Measurements from ENCODE around the gene ITPRIP.

ITPRIP gene

DNA sequence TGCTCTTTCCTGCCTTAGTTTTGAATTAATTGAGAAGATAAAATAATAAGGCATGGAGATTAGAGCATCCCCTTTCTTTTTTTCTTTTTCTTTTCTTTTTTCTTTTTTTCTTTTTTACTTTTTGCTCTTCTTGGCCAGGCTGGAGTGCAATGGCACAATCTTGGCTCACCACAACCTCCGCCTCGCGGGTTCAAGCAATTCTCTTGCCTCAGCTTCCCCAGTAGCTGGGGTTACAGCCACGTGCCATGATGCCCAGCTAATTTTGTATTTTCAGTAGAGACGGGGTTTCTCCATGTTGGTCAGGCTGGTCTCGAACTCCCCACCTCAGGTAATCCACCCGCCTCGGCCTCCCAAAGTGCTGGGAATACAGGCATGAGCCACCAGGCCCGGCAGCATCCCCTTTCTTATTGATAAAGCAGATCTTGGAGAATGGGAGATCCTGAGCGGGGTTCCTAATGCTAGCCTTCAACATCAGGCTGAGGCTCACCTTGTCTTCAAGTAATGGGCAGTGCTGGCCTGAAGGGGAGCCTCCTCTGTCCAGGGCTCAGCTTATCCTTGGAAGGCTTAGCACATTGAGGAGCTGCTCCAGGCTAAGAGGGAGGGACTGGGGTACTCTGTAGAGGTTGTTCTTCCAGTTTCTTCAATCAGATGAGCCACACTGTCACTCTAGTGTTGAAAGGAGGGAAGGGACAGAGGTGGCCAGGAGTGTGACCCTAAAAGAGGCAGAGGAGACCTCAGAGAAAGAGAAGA, 41.4 kb downstream of the ITPRIP start:
- DNase-seq (ENCODE audit: extremely low spot score, insufficient read length, low read depth) (no peak), FAIRE-seq (no peak)

DNA sequence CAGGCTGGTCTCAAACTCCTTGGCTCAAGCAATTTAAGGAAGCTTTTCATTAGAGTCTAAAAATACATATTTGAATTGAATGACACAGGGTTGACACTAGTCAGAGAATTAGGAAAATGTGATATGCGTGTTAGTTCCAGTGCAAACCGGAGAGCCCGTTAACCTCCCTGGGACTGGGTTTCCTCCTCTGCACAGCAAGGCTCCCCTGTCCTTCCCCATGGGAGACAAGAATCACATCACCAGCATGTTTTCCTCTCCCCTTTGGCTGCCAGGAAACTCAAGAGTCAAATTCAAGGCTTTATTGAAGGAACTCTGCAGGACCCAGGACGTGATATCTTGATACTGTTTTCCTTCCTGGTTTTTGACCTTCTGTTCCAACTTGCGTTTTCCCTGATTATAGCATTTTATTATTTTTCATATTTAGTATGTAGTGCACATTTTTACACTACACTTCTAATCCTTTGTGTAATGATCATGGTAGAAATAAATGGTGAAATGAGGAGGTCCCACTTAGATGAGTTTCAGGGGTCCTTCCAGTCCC, 44.4 kb downstream of the ITPRIP start:
- FAIRE-seq (no peak), DNase-seq (ENCODE audit: extremely low spot score, insufficient read length, low read depth) (no peak)

DNA sequence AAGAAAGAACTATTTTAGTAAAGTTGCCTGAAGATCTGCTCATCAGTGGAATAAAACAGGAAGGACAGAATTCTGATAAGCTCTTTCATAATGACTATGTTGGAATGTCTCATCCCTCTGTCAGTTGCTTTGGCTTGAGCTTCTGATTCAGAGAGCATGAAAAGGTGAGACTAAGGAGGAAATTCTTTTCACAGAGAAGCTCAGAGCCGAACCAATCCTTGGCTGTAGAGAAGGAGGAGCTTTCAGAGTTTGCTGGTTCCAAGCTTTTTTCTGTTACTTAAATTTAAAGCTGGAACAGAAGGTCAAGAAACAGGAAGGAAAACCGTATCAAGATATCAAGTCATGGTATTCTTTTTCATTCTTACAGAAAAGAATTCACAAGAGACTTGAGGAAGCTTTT, 45.3 kb downstream of the ITPRIP start:
- FAIRE-seq, result no peak

GRCh38 chr10:104291439-104291951, 46.8 kb downstream of the ITPRIP start:
- DNase-seq (ENCODE audit: extremely low spot score, insufficient read length, low read depth) (peak; percentile 81), FAIRE-seq (peak; percentile 88)

More for the DNA sequence above, 45.3 kb downstream of the ITPRIP start:
- no peak for DNase-seq (ENCODE audit: extremely low spot score, insufficient read length, low read depth)

DNA sequence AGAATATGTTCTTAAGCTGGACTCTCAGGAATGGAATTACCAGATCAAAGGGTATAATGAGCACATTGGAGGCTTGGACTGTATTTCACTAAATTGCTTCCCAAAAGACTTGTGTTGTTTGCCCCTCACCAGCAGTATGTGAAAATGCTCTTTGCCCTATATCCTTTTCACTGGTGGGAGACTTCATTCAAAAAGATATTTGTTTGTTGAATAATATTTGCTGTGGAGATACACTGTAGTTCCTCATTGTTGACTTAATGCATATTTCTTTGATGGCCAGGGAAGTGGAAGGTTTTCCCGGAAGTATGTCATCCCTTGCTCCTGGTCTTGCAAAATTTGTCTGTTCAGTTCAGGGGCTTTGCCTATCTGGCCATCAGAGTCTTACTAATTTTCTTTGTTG, 49.9 kb downstream of the ITPRIP start:
- no peak for DNase-seq (ENCODE audit: extremely low spot score, insufficient read length, low read depth)
- FAIRE-seq, result no peak

- no peak for FAIRE-seq
- no peak for DNase-seq (ENCODE audit: extremely low spot score, insufficient read length, low read depth)
These were observed 51.3 kb downstream of the ITPRIP start for GRCh38 chr10:104286939-104287338.

DNA sequence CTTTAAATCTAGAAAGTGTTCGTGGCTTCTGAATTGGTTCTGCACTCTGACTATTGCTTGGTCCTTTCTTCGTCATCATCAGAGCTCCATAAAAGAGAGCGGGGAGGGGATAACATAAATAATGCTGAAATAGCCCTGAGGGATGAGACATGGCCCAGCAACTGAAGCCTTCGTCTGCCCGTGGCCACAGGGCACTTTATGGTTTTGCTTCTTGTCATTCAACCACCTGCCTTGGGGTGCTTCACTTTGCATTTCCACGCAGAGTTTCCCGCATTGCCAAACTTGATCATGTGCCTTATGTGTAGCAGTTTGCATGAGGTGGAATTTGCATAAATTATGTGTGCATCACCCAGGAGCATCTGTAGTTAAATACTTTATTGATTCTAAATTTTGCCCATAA, 53.4 kb downstream of the ITPRIP start:
- no peak for FAIRE-seq
- no peak for DNase-seq (ENCODE audit: extremely low spot score, insufficient read length, low read depth)

GRCh38 chr10:104281694-104282093, 56.6 kb downstream of the ITPRIP start:
- FAIRE-seq (no peak), DNase-seq (ENCODE audit: extremely low spot score, insufficient read length, low read depth) (no peak)

GRCh38 chr10:104279550-104280259, 58.6 kb downstream of the ITPRIP start:
- no peak for DNase-seq (ENCODE audit: extremely low spot score, insufficient read length, low read depth)
- no peak for FAIRE-seq

- DNase-seq (ENCODE audit: extremely low spot score, insufficient read length, low read depth) (no peak), FAIRE-seq (no peak)
These were observed 60.5 kb downstream of the ITPRIP start for GRCh38 chr10:104277785-104278184.

- FAIRE-seq, result no peak
- DNase-seq (ENCODE audit: extremely low spot score, insufficient read length, low read depth), result no peak
These were observed 62.1 kb downstream of the ITPRIP start for GRCh38 chr10:104276192-104276591.

DNA sequence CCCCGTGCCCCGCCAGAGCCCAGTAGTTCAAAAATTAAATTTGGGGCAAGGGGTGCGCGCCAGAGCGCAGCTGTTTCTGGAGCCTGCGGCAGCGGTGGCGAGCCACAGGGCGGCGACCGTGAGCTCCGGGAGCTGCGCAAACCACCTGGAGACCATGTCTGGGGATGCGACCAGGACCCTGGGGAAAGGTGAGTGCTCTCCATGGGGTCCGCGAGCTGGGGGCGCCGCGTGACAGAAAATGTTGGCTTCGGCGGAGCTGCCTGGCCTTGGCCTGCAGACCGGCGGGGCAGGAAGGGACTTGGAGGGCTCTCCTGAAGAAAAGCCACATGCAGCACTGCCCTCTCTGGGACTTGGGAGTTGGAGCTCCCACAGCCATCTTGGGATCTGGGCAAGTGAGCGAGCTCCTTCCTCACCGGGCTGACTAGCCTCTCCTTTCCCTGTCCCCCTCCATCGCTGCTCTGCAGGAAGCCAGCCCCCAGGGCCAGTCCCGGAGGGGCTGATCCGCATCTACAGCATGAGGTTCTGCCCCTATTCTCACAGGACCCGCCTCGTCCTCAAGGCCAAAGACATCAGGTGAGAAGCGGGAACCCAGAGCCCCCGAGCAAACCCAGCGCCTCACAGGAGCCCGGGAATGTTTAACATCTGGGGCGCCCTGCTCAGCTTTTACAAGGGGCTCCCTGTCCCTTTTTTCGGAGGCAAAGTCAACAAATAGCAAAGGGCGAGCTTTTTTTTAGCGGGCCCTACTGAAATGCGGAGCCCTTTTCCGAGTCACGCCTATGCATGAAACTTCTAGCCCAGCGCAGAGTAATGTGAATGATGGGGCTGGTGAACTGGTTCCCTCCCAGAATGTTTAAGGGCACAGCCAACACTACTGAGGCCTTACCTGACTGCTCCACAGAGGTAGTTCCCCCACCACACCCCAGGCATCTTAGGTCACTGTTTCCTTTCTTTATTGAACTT, 63.2 kb downstream of the ITPRIP start:
- FAIRE-seq (peak; percentile 68), DNase-seq (ENCODE audit: extremely low spot score, insufficient read length, low read depth) (no peak)

DNA sequence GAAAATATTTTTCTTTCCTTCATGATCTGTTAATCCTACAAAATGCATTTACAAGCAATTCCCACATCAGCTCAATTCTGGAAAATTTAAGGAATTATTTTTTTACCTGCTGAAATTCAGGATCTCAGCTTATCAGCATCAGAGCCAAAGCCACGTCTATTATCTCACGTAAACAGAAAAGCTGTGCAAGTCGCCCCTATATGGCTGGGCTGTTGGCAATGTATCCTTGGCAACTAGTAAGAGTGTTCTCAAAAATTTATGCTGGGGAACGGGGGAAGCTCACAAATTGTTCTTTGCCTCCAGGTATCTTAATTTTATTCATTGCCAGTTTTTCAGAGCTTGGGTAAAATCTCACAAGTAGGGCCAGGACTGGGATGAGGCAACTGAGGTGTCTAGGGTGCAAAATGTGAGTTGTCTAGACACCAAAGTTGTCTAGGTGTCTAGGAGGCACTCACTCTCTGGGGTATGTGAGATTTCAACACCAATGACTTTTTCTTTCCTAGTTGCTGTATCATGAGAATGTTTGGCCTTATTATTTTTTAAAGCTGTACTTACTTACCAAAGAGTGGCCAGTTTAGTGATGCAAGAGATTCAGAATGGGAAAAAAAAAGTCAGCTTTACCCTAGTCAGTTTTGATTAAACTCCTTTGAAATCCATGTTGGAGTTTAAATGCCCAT, 64.2 kb downstream of the ITPRIP start:
- FAIRE-seq (no peak), DNase-seq (ENCODE audit: extremely low spot score, insufficient read length, low read depth) (no peak)

DNA sequence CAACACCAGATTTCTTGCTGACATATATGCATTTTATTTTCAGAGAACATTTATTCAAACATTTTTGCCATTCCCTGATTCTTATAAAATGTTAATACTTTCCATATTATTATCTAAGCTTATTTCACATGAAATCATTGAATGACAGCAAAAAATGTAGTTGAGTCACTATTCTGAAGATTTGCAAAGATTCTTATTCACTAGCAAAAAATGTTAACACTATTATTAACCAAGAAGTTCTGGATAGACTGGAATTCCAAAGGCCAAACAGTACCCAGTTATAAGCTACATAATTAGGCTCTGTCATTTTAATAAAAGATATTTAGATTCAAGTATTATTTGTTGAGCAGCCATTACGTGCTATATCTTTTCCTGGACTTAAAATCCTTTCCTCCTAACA, 65.0 kb downstream of the ITPRIP start:
- no peak for FAIRE-seq
- no peak for DNase-seq (ENCODE audit: extremely low spot score, insufficient read length, low read depth)

DNA sequence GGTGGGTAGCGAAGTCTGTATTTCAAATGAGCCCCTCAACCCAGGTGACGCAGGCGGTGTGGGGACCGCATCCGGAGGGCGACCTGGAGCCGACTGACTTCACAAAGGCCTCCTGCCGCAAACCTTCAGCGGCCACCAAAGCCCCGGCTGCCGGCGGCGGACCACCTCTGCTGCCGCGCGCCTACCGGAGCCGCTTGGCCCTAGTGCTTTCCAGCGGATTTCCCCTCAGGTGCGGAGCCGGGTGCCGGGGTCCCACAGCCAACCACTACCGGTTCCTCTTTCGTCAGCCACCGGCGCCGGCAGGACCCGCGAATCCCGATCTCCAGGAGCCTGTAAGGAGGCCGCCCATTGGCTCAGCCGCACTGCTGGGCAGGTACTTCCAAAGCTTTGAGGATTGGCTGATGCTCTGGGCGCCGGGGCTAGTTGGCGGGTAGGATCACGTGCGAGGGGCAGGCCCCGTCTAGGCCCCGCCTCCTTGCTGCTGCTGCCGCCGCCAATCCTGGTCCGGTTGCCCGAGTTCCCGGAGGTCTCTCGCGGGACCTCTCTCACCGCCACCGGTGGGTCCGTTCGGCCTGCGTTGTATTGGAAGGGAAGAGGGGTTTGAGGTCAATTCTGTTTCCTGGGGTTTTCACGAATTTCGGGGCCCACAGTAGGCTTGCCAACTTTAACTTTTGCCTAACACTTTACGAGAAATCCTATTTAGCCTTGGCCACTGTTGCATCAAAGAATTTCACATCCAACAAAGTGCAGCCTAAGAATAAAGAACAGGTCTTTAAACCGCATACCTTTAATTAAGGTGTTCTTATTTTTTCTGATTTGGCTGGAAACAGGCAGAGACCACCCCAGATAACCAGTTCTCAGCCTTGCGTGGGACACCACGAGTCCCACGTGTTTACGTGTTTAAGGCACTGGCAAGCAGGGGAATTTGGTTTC, 69.3 kb downstream of the ITPRIP start, which contains the start of gene GSTO2:
TSS of gene GSTO2 (plus strand) at position 472 of the 933 bp plus-strand sequence. CDS start 5,732 bp downstream, outside the sequence.
- FAIRE-seq (peak; percentile 99), DNase-seq (ENCODE audit: extremely low spot score, insufficient read length, low read depth) (peak; percentile 99)

DNA sequence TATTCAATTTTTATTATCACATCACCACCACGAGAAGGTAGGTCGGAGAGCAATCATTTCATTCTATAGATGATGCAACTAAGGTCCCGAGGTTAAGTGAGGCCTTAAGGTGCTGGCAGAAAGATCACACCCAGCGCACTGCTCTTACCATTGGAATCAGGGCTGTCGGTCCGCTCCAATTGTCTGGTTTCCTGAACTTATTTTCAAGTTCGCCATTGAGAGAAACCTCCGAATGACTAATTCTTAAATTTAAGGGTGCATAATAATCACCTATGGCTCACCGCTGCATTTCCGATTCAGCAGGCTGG, 69.9 kb downstream of the ITPRIP start:
- no peak for DNase-seq (ENCODE audit: extremely low spot score, insufficient read length, low read depth)
- FAIRE-seq, result no peak

DNA sequence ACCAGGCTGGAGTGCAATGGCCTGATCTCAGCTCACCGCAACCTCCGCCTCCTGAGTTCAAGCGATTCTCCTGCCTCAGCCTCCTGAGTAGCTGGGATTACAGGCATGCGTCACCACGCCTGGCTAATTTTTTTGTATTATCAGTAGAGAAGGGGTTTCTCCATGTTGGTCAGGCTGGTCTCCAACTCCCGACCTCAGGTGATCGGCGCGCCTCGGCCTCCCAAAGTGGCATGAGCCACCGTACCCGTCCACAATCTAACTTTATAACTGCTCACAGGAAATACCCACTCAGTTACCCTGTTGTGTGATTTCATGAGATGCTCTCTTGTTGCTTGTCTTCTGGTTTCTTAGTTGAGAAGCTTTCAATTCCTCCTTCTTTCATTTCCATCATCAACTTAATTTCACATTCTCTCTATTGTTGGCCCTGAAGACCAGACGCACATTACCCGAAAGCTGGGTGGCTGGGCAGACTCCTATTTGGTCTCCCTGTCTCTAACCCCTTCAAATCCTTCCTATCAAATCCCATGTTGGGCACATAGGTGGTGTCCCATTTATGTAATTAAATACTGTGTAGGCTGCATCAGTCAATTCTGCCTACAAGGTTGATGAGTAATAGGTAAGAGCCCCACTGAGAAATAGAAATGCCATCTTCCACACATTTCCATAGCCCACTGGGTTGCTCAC, 70.4 kb downstream of the ITPRIP start:
- FAIRE-seq (no peak), DNase-seq (ENCODE audit: extremely low spot score, insufficient read length, low read depth) (no peak)

DNA sequence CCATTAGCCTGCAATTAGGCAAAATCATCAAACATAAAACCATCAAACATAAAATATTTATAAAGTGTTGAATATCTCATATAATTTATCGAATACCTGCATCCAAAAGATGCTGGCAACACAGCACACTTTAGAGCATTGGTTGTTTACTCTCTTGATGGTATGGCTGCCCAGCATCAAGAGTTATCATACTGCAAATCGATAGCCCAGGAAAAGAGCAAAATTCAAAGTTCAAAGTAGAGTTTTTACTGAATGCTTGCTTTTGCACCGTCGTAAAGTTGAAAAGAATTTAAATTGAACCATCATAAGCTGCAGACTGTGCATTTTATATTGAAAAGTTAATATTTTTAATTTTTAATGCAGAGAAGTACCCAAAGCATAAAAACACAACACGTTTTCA, 73.5 kb downstream of the ITPRIP start:
- FAIRE-seq (no peak), DNase-seq (ENCODE audit: extremely low spot score, insufficient read length, low read depth) (no peak)

Data from GM18507 (cell line).